HG03175 (cell line): ENCODE data around the gene MALAT1.
"Not testable (repeated sequence)": the region's sequence is repeated elsewhere in the genome, so short reads cannot be mapped to it uniquely, and the experiment has no call there.

Source experiments
- ATAC-seq: cut with Tn5 transposase; IDR thresholded peaks from one replicate; pipeline ENCODE4 v1.9.1; 2021; ENCODE audit warnings: mild to moderate bottlenecking, moderate library complexity; ENCODE audit not compliant: unreplicated experiment

MALAT1 gene

GRCh38 chr11:65516135-65516968 is 17.5 kb downstream of the MALAT1 start:
- no peak for ATAC-seq

GRCh38 chr11:65518941-65519549 is 20.2 kb downstream of the MALAT1 start:
- ATAC-seq = not testable (repeated sequence)

GRCh38 chr11:65521777-65522521 is 23.1 kb downstream of the MALAT1 start:
- not testable (repeated sequence) for ATAC-seq

- ATAC-seq = not testable (repeated sequence)
Measured at GRCh38 chr11:65522718-65523630, 24.1 kb downstream of the MALAT1 start.

GRCh38 chr11:65523631-65523968 is 24.8 kb downstream of the MALAT1 start:
- ATAC-seq = not testable (repeated sequence)

- no peak for ATAC-seq
Measured at GRCh38 chr11:65524014-65524740, 25.3 kb downstream of the MALAT1 start.

- peak; percentile 71 for ATAC-seq
Measured at GRCh38 chr11:65524741-65525545, 26.1 kb downstream of the MALAT1 start, which contains the start of gene SCYL1. TSS of gene SCYL1 (plus strand) at chr11:65525083. CDS start at chr11:65525154, 71 bp downstream.

- ATAC-seq = no peak
Measured at GRCh38 chr11:65525546-65526480, 27.0 kb downstream of the MALAT1 start.

- ATAC-seq = no peak
Measured at GRCh38 chr11:65526744-65527143, 27.9 kb downstream of the MALAT1 start.

GRCh38 chr11:65528819-65529350 is 30.0 kb downstream of the MALAT1 start:
- ATAC-seq = no peak

GRCh38 chr11:65529475-65530156 is 30.8 kb downstream of the MALAT1 start:
- no peak for ATAC-seq

GRCh38 chr11:65530157-65530496 is 31.3 kb downstream of the MALAT1 start:
- ATAC-seq = no peak

- ATAC-seq = no peak
Measured at GRCh38 chr11:65532388-65533064, 33.7 kb downstream of the MALAT1 start.

- ATAC-seq = no peak
Measured at GRCh38 chr11:65535102-65535501, 36.3 kb downstream of the MALAT1 start.

GRCh38 chr11:65536412-65537295 is 37.8 kb downstream of the MALAT1 start:
- ATAC-seq = no peak

- no peak for ATAC-seq
Measured at GRCh38 chr11:65537296-65537597, 38.4 kb downstream of the MALAT1 start.
